Measurements from ENCODE around the gene TSSK3.

Gene TSSK3

DNA sequence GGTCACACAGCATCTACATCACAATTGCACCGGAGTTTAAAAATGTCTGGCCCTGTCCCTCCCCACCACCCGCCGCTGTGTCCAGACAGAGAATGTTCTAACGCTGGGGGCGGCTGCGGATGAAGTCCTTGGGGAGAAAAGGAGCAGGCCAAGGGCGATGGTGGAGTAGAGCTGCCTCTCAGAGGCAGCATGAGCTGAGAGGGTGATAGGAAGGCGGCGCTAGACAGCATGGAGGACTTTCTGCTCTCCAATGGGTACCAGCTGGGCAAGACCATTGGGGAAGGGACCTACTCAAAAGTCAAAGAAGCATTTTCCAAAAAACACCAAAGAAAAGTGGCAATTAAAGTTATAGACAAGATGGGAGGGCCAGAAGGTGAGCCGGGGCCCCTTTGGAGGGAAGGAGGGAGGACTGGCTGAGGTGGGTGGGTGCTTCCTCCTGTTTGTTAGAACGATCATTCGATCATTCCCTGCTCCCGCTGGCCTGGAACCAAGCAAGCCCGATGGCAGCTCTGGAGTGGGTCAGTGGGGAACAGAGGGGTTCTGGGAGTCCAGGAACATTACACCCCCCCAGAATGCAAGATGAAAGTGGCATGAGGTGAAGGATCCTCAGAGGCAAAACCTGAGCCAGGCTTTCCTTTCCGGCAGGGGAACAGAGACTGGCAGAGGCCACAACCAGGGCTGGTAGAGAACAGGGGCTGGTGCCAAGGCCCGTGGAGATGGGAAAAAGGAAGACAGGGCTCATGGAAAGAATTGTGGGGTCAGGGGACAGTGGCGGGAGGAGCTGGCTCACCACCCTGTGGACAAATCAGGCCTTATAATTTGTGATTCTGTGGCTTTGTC lies at the start of gene TSSK3, which contains the start of gene FAM229A:
TSSK3 (plus strand) TSS at position 66 of the 840 bp plus-strand sequence; CDS start at position 229, 163 bp downstream.
FAM229A (minus strand) TSS at position 12 of the 840 bp plus-strand sequence. CDS start 394 bp downstream, outside the sequence.
- no peak for DNase-seq (ENCODE audit: low read depth)

DNA sequence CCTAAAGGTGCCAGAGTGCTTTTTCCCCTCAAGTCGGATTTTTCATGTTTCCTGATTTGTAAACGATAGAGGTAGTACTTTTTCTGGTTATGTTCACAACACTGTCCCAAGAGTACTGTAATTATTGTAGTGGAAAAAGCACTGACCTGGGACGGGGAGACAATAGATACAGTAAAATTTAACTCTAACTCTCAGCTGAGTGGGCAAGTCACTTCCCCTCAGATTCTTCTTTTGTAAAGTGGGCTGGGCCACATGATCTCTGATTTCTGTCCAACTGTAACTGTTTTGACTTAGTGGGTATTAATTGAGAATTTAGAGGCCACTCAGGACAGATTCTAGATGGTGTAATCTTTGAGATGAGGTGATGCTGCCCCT lies 45.4 kb upstream of the TSSK3 start:
- no peak for DNase-seq (ENCODE audit: low read depth)

DNA sequence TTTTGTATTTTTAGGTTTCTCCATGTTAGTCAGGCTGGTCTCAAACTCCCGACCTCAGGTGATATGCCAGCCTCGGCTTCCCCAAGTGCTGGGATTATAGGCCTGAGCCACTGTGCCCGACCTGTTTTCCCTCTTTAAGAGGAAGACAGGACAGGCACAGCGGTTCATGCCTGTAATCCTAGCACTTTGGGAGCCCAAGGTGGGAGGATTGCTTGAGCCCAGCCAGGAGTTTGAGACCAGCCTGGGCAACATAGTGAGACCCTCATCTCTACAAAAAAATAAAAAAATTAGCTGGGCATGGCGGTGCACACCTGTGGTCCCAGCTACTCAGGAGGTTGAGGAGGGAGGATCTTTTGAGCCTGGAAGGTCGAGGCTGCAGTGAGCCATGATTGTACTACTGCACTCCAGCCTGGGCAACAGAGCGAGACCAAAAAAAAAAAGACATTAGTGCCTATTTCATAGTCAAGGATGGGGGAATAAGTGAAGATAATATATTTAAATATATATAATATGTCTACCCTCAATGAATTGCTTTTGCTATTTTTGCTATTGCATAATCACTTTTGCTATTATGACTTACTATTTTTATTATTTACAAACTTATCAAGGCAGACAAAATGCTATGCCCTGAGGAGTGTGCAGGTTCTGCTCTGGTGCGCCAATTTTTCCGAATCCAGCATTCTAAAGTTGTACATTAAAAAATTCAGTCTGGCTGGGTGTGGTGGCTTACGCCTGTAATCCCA lies 44.0 kb upstream of the TSSK3 start:
- no peak for DNase-seq (ENCODE audit: low read depth)

DNA sequence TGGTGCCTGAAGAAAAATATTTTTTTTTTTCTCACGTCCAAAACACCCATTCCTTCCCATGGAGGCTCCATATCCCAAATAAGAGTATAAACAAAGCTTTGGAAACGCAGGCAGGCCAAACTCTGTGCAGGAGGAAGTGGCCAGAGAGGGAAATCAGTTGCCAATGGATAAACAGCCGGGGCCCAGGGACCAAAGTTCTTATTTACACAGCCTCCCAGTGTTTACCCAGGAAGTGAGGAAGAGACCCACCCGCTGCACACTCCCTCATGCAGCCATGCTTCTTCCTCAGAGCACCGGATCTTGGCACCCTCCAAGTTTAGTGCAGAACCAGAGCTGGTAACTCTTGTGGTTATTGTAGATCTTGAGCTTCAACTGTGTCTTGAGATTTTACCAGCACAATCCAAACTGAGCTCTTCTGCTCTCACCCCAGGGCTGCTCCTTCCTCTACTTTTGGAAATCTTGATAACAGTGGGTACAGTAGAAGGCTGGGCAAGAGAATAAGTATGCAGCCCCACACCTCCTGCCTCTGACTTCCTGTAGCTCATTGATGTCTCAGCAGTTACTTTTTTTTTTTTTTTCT lies 40.5 kb upstream of the TSSK3 start:
- no peak for DNase-seq (ENCODE audit: low read depth)

GRCh38 chr1:32327204-32327603 lies 35.1 kb upstream of the TSSK3 start:
- no peak for DNase-seq (ENCODE audit: low read depth)

DNA sequence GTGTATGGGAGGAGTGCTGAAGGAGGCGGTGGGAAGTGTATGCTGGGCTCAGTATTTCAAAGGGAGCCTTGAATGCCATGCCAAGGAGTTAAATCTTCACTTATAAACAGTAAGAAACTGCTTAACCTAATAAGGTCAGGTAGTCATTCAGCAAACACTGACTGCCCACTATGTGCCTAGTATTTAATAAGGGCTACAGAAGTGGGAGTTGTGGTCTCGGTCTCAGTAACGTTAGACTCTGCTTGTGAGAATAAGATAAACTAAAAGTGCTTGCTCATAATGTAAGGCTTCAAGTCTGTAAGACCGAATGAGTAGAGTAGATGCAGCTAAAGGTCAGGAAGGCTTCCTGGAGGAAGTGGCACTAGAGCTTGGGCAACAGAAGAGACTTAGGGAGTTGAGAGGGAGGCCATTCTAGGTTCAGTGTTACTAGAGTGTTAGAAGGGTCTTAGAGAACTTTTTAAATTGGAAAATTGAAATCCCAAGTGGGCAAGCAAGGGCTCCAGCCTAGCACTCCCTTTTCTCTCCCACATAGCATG lies 32.3 kb upstream of the TSSK3 start:
- no peak for DNase-seq (ENCODE audit: low read depth)

DNA sequence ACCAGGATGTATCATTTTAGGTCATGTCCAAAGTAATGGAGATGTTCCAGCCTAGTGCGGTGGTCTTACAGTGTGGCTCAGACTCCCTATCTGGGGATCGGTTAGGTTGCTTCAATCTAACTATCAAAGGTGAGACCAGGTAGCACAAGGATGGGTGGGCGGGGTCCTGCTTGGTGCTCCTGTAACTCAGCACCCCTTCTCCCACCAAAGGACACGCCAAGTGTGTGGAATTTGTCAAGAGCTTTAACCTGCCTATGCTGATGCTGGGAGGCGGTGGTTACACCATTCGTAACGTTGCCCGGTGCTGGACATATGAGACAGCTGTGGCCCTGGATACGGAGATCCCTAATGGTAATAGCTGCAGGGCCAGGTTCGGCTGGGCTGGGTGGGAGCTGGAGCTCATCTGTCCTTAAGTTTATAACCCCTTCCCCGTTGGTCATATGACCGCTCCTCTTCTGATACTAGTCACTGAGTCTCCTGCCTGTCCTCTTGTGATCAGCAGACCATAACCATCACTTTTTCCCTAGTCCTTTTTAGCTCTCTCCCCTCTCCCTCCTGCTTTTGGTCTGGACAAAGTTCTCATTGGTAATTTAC lies 31.7 kb upstream of the TSSK3 start:
- DNase-seq (ENCODE audit: low read depth) = no peak

- no peak for DNase-seq (ENCODE audit: low read depth)
Observed at GRCh38 chr1:32331549-32331948, 30.8 kb upstream of the TSSK3 start.

DNA sequence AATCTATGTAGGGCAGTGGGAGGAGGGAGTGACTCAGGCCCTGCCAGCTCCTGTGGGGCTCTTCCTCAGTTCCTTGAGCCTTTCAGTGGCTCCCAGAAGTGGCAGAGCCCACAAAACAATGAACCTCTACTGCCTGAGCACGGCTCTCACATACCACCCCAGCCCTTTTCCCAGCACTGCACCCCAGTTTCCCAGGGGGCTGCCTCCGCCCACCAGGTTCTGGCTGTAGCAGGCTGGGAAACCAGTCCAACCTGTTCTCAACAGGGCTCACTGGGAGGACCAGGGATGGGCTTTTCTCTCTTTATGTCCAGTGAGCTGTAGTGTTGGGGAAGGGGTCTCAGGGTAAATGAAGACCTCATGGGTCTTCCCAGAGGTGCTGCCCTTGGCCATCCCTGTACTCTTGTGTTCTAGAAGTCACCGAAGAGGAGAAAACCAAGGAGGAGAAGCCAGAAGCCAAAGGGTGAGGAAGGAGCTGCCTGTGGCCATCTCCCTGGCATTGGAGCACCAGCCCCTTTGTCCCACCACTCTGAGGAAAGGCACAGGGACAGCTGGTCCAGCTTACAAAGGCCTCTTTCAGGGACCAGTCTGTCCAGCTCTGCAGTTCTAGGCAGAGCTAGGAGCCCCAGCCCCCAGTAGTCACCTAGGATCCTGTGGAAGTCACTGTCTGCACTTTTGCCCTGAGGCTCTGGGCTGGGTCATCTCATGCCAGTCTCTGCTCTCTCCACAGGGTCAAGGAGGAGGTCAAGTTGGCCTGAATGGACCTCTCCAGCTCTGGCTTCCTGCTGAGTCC lies 29.9 kb upstream of the TSSK3 start:
- no peak for DNase-seq (ENCODE audit: low read depth)

GRCh38 chr1:32333251-32333963 lies 28.9 kb upstream of the TSSK3 start:
- no peak for DNase-seq (ENCODE audit: low read depth)

DNA sequence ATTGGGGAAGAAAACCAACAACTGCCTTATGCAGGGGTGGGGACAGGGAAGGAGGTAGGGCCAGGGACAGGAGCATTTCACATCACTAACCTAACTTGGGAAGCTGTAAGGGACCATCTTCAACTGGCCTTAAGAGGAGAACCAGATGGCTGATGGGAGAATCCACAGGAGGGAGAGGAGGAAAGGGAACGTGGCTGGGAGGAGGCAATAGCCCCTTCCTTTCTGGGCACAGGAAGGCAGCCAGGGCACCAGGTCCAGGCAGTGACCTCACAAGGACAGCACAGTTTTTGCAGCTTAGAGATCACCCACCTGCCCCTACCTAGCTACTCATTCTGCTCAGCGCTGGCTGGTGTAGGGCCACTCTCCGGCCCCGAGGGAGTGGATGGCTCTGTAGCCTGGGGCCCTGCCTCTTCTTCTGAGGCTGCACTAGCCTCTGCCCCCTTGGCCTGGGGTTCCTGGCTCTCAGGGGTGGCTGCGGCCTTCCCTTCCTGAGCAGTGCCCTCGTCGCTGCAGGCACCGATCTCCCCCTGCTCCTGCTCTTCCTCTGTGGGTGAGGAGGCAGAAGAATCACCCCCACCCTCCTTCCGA lies 28.0 kb upstream of the TSSK3 start:
- no peak for DNase-seq (ENCODE audit: low read depth)

DNA sequence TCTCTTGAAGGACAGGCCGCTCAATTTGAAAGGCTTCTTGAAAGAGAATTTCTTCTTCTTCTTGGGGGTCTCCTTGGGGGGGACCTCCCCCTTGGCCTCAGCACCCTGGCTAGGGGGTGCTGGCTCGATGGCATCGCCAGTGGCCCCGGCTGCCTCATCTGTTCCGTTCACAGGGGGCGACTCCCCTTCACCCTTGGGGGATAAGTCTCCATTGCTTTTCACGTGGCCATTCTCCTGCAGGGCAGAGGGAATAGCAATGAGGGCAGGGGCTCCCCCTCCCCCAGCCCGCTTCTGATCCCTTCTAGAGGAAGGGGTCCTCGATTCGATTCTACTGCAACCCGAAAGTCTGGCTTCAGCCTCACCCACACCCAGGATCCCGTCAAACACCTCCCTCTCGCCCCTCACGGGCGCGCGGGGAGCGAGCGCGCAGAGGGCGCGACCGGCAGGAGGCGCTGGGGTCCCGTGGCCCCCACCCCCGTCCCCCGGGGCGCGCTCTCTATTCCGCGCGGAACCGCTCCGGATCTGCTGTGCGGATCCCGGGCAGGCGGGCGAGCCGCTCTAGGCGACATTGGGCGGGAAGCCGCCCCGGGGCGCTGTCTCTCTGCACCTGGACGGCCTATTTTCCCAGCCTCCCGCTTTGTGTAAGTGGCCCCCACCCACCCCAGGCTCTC lies 27.3 kb upstream of the TSSK3 start:
- no peak for DNase-seq (ENCODE audit: low read depth)

DNA sequence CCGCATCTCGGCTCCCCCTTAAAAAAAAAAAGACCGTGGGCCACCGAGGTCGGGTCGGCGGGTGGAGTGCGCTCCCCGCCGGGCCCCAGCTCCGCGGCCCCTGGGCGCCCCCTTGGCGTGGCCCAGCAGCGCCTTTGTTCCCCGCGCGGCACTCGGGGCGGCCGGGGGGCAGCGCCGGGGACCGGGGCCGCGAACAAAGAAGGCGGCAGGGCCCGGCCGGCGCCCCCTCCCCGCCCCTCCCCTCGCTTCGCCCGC lies 26.9 kb upstream of the TSSK3 start:
- no peak for DNase-seq (ENCODE audit: low read depth)

GRCh38 chr1:32335790-32336590 lies 26.3 kb upstream of the TSSK3 start, which contains the start of gene MARCKSL1:
TSS of gene MARCKSL1 (minus strand) at chr1:32336233. CDS start at chr1:32336033, 200 bp downstream.
- peak; percentile 37 for DNase-seq (ENCODE audit: low read depth)

- DNase-seq (ENCODE audit: low read depth) = no peak
Observed at GRCh38 chr1:32336591-32336932, 25.8 kb upstream of the TSSK3 start.

DNA sequence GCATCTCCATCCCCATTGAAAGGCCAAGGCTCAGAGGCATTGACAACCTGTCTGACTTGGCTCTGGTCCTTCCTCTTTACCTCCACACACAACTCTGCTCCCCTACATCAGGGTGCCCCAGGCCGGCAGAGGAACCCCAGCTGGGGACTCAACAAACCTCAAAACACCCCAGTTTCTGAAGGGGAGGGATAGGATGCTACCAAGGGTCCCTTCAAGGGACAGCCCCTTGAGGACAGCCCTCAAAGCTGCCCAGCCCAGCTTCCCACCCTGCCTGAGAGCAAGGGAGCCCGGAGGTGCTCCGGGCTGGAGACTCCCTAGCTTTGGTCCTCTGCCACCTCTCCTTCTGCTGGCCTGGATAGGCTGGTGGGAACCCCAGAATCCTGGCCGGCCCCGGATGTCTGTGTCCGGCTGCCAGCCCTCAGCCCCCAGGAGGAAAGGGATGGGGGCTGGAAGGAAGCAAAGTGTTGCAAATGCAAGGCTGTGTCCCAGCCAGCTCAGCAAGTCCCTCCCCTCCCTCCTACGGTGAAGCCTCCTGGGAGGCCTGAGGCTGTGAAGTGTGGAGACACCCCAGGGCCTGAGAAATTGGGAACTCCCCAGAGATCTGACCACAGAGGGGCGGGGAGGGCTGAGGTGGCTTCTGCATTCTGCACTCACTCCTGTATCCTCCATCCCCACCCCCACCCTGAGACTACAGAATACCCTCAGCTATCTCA lies 25.2 kb upstream of the TSSK3 start:
- DNase-seq (ENCODE audit: low read depth) = no peak

DNA sequence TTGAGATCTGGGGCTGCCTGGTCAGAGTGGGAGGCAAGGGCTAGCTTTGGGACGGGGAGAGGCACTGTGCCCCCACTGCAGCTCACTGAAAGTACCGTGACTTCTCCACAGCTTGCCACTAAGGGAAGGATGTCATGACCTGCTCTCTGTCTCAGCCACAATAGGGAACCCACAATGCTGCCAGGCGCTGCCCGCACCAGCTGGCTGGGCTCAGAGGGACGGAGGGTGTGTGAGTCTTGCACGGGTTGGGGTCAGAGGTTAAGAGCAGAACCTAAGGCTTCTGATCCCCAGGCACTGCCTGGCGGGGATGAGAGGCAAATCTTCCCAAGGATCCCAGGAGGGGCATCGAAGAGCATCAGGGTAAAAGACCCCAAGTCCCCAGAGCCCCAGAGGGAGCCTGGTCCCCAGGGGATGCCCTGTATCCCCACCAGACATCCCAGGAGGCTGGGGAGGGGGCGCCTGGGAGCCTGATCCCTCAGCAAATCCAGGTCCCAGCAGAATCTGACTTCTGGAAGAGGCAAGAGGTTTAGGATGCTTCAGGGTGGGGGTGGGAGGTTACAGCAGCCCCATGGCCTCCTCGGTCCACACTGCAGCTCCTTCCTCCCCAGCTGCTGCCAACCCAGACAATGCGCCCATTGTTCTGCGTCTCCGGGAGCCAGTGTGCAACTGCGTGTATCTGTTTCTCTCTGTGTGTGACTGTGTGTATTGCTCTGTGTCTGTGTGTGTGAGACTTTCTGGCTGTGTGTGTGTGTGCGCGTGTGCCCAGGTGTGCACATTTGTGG lies 24.3 kb upstream of the TSSK3 start:
- DNase-seq (ENCODE audit: low read depth) = no peak

- no peak for DNase-seq (ENCODE audit: low read depth)
Observed at GRCh38 chr1:32338637-32339145, 23.6 kb upstream of the TSSK3 start.

Data from fibroblast of gingiva (primary cell).